ENCODE measurements around the gene SHOC1. TPM values are rescaled to one million over a fixed set of nuclear protein-coding genes. Genes with fewer than 3 reads are reported as not detected.

The SHOC1 gene
- total RNA-seq, 1 donor from 2014 or later: not detected

DNA sequence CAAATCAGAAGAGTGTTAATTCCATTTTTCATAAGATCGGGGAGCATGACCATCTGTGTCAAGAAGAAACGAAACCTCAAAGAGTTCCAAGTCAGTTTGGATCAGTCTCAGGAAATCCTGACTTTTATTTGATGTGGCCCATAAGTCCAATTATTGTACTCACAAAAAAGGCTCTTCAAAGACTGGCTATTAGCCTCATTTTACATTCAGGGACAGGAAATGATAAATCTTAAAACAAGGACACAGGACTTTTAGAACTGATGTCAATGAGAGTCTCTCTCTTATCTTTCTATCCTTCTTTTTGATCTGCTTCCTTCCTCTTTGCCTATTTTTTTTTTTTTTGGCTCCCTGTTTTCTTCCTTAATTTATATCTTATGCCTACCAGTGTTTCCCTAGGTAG lies 43.7 kb upstream of the SHOC1 start:
- H3K9me3 Mint-ChIP-seq (ENCODE audit: unreplicated experiment): no peaks in the 10 kb centered on the region
- no peaks in the 10 kb centered on the region for H3K27me3 Mint-ChIP-seq (ENCODE audit: low read depth, unreplicated experiment)
- H3K9me3 ChIP-seq (ENCODE audit: insufficient read depth, low read depth, low read length): no peaks in the 10 kb centered on the region
- H3K4me1 ChIP-seq (ENCODE audit: insufficient read depth, low read length): no peaks in the 10 kb centered on the region
- H3K4me1 Mint-ChIP-seq (ENCODE audit: low read depth, unreplicated experiment): no peaks in the 10 kb centered on the region
- H3K36me3 ChIP-seq (ENCODE audit: insufficient read depth, low read length): no peaks in the 10 kb centered on the region
- DNase-seq (ENCODE audit: low read depth) (no peak), FAIRE-seq (no peak)
- no peak for TF ChIP-seq EZH2 (IDR thresholded peaks at IDR 0.05; ENCODE audit: insufficient read depth, low read length)
- TF ChIP-seq, protein P1, sequence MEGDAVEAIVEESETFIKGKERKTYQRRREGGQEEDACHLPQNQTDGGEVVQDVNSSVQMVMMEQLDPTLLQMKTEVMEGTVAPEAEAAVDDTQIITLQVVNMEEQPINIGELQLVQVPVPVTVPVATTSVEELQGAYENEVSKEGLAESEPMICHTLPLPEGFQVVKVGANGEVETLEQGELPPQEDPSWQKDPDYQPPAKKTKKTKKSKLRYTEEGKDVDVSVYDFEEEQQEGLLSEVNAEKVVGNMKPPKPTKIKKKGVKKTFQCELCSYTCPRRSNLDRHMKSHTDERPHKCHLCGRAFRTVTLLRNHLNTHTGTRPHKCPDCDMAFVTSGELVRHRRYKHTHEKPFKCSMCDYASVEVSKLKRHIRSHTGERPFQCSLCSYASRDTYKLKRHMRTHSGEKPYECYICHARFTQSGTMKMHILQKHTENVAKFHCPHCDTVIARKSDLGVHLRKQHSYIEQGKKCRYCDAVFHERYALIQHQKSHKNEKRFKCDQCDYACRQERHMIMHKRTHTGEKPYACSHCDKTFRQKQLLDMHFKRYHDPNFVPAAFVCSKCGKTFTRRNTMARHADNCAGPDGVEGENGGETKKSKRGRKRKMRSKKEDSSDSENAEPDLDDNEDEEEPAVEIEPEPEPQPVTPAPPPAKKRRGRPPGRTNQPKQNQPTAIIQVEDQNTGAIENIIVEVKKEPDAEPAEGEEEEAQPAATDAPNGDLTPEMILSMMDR (IDR thresholded peaks at IDR 0.05; ENCODE audit: insufficient read depth, low read depth, low read length): no peak
- no peaks in the 10 kb centered on the region for H3K79me2 ChIP-seq (ENCODE audit: insufficient read depth, low read length)
- H2AFZ ChIP-seq (ENCODE audit: low read depth, low read length): no peak overlapping the region
- no peaks in the 10 kb centered on the region for H3K36me3 Mint-ChIP-seq (ENCODE audit: low read depth, unreplicated experiment)
- H3K4me3 ChIP-seq (ENCODE audit: insufficient read depth, low read depth, low read length): no peak overlapping the region
- H3K27ac ChIP-seq (ENCODE audit: low read depth, low read length): no peak overlapping the region
- H3K27me3 ChIP-seq (ENCODE audit: insufficient read depth, low read length): no peaks in the 10 kb centered on the region
- H4K20me1 ChIP-seq (ENCODE audit: insufficient read depth, low read length): no peaks in the 10 kb centered on the region
- no peak overlapping the region for H3K4me3 Mint-ChIP-seq (ENCODE audit: unreplicated experiment)
- H3K27ac Mint-ChIP-seq (ENCODE audit: unreplicated experiment): no peak overlapping the region
- H3K4me2 ChIP-seq (ENCODE audit: low read length): no peak overlapping the region
- no peak overlapping the region for H3K9ac ChIP-seq (ENCODE audit: low read length)

DNA sequence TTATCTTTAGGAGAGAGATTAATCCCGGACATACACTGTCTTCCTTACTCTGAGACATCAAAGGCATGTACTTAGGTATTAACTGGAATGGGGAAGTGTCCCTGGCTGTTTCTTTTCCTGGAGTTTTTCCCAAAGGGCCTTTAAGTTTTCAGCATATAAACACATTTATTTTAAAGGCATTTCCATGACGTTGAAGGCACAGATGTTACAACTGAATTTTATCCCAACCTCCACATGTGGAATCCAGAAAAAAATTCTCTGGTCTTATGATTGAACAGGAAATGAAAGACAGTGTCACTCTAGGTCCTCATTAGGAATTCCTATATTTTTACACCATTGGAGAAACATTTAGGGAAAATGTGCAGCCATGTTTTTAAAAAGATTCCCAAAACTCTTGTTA lies 41.6 kb upstream of the SHOC1 start:
- Mint-ChIP-seq H3K4me3 (ENCODE audit: unreplicated experiment) (no peak overlapping the region), H3K36me3 (ENCODE audit: low read depth, unreplicated experiment) (no peaks in the 10 kb centered on the region), H3K27me3 (ENCODE audit: low read depth, unreplicated experiment) (no peaks in the 10 kb centered on the region), H3K4me1 (ENCODE audit: low read depth, unreplicated experiment) (peaks cover 3% of the 10 kb centered on the region), H3K9me3 (ENCODE audit: unreplicated experiment) (no peaks in the 10 kb centered on the region), H3K27ac (ENCODE audit: unreplicated experiment) (no peak overlapping the region)
- no peak overlapping the region for H3K9ac ChIP-seq (ENCODE audit: low read length)
- no peak overlapping the region for H3K4me3 ChIP-seq (ENCODE audit: insufficient read depth, low read depth, low read length)
- no peak overlapping the region for H2AFZ ChIP-seq (ENCODE audit: low read depth, low read length)
- no peaks in the 10 kb centered on the region for H3K79me2 ChIP-seq (ENCODE audit: insufficient read depth, low read length)
- no peaks in the 10 kb centered on the region for H3K9me3 ChIP-seq (ENCODE audit: insufficient read depth, low read depth, low read length)
- no peaks in the 10 kb centered on the region for H3K27me3 ChIP-seq (ENCODE audit: insufficient read depth, low read length)
- FAIRE-seq: no peak
- peaks cover 7% of the 10 kb centered on the region for H3K4me1 ChIP-seq (ENCODE audit: insufficient read depth, low read length)
- no peaks in the 10 kb centered on the region for H4K20me1 ChIP-seq (ENCODE audit: insufficient read depth, low read length)
- no peaks in the 10 kb centered on the region for H3K36me3 ChIP-seq (ENCODE audit: insufficient read depth, low read length)
- no peak for TF ChIP-seq EZH2 (IDR thresholded peaks at IDR 0.05; ENCODE audit: insufficient read depth, low read length)
- TF ChIP-seq, protein P1 (IDR thresholded peaks at IDR 0.05; ENCODE audit: insufficient read depth, low read depth, low read length): no peak
- no peak overlapping the region for H3K27ac ChIP-seq (ENCODE audit: low read depth, low read length)
- H3K4me2 ChIP-seq (ENCODE audit: low read length): no peak overlapping the region
- no peak for DNase-seq (ENCODE audit: low read depth)

- no peak overlapping the region for H2AFZ ChIP-seq (ENCODE audit: low read depth, low read length)
- Mint-ChIP-seq H3K36me3 (ENCODE audit: low read depth, unreplicated experiment) (no peaks in the 10 kb centered on the region), H3K27me3 (ENCODE audit: low read depth, unreplicated experiment) (peaks cover 7% of the 10 kb centered on the region), H3K4me1 (ENCODE audit: low read depth, unreplicated experiment) (peaks cover 3% of the 10 kb centered on the region), H3K27ac (ENCODE audit: unreplicated experiment) (peak overlapping the region; percentile 34), H3K9me3 (ENCODE audit: unreplicated experiment) (peaks cover 2% of the 10 kb centered on the region), H3K4me3 (ENCODE audit: unreplicated experiment) (no peak overlapping the region)
- no peak overlapping the region for H3K4me2 ChIP-seq (ENCODE audit: low read length)
- no peaks in the 10 kb centered on the region for H3K27me3 ChIP-seq (ENCODE audit: insufficient read depth, low read length)
- no peak for TF ChIP-seq EZH2 (IDR thresholded peaks at IDR 0.05; ENCODE audit: insufficient read depth, low read length)
- TF ChIP-seq, protein P1 (IDR thresholded peaks at IDR 0.05; ENCODE audit: insufficient read depth, low read depth, low read length): no peak
- DNase-seq (ENCODE audit: low read depth) (peak; percentile 59), FAIRE-seq (no peak)
- H3K79me2 ChIP-seq (ENCODE audit: insufficient read depth, low read length): no peaks in the 10 kb centered on the region
- H3K27ac ChIP-seq (ENCODE audit: low read depth, low read length): no peak overlapping the region
- no peaks in the 10 kb centered on the region for H4K20me1 ChIP-seq (ENCODE audit: insufficient read depth, low read length)
- no peak overlapping the region for H3K4me3 ChIP-seq (ENCODE audit: insufficient read depth, low read depth, low read length)
- H3K36me3 ChIP-seq (ENCODE audit: insufficient read depth, low read length): no peaks in the 10 kb centered on the region
- no peaks in the 10 kb centered on the region for H3K9me3 ChIP-seq (ENCODE audit: insufficient read depth, low read depth, low read length)
- H3K4me1 ChIP-seq (ENCODE audit: insufficient read depth, low read length): peaks cover 8% of the 10 kb centered on the region
- no peak overlapping the region for H3K9ac ChIP-seq (ENCODE audit: low read length)
Observed at GRCh38 chr9:111833941-111834340, 39.2 kb upstream of the SHOC1 start.

Measured in astrocyte (in vitro differentiated cells and primary cell).